ENCODE data around the gene ALDH5A1.

DNA sequence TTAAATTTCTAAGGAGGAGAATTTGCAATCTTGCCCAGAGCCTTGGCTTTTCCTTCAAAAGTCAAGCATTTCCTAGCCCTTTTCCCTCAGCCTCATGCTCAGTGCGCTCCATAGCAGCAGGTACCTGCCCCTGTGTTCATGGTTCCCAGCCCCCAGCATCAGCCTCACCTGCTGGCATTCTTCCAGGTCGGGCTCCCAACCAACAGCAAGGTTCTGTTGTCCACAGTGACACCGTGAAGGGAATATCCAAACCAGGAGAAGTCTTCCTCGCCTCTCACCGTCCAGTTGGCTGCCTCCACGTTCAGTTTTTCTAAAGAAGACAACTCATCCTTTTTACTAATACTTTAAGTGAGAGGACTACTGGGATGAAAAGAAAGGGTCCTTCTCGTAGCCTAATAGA is 48.1 kb upstream of the ALDH5A1 start:
- TF ChIP-seq POLR2A (IDR thresholded peaks at IDR 0.05) (no peak), CTCF (IDR thresholded peaks at IDR 0.05) (no peak)

All from lower leg skin (tissue), 3 donors.